ENCODE data around the gene ZNF205. TPM values are rescaled to one million over a fixed set of nuclear protein-coding genes. Genes with fewer than 3 reads are reported as not detected.

Gene ZNF205
- total and polyA plus RNA-seq, 10 of the 15 experiments (the other 5 are each of a cell fraction or from before 2014, with no cell fraction given) = 0.26 to 1.5 (median 0.78) TPM; not detected in 2

GRCh38 chr16:3138342-3138741 is 26.0 kb downstream of the ZNF205 start:
- ATAC-seq (no peak), DNase-seq (ENCODE audit: low read depth, low spot score) (no peak), FAIRE-seq (no peak)
- H2AFZ ChIP-seq (ENCODE audit: control insufficient read depth, low read depth, low read length) = no peak overlapping the region
- TF ChIP-seq ZNF274 (IDR thresholded peaks at IDR 0.05; ENCODE audit: insufficient read depth, insufficient read length) = no peak
- TF ChIP-seq BMI1 (IDR thresholded peaks at IDR 0.05; ENCODE audit: borderline replicate concordance) = no peak
- no peak for TF ChIP-seq ASH2L (IDR thresholded peaks at IDR 0.05; ENCODE audit: borderline replicate concordance, low read depth)
- TF ChIP-seq ZBTB40 (IDR thresholded peaks at IDR 0.05; ENCODE audit: borderline replicate concordance) = no peak
- no peak for TF ChIP-seq SMAD1 (IDR thresholded peaks at IDR 0.05; ENCODE audit: low read depth, partially characterized antibody)
- TF ChIP-seq ELK1 (IDR thresholded peaks at IDR 0.05; ENCODE audit: low read depth, low read length) = no peak
- no peak for TF ChIP-seq HDGF (IDR thresholded peaks at IDR 0.05)
- TF ChIP-seq GABPA (IDR thresholded peaks at IDR 0.05; ENCODE audit: low read depth) = no peak
- no peak for TF ChIP-seq SUPT20H (IDR thresholded peaks at IDR 0.05; ENCODE audit: borderline replicate concordance, control insufficient read depth, low read depth, low read length)
- TF ChIP-seq KLF5 (IDR thresholded peaks at IDR 0.05; ENCODE audit: partially characterized antibody) = no peak
- no peak for TF ChIP-seq KDM1A (IDR thresholded peaks at IDR 0.05; ENCODE audit: borderline replicate concordance)
- no peak for TF ChIP-seq RELA (IDR thresholded peaks at IDR 0.05; ENCODE audit: borderline replicate concordance, partially characterized antibody)
- no peak for TF ChIP-seq SREBF2 (IDR thresholded peaks at IDR 0.05; ENCODE audit: low read length)
- TF ChIP-seq KAT2A (conservative IDR thresholded peaks at IDR 0.05; ENCODE audit: control insufficient read depth, low read depth, low read length) = no peak
- TF ChIP-seq CHD1 (IDR thresholded peaks at IDR 0.05; ENCODE audit: low read depth, low read length) = no peak
- no peak for TF ChIP-seq E2F4 (IDR thresholded peaks at IDR 0.05; ENCODE audit: low read depth, low read length)
- no peaks in the 10 kb centered on the region; a peak in 2 of 4 replicates for H3K36me3 ChIP-seq (ENCODE audit: control insufficient read depth in 2 of 2, insufficient read depth in 2 of 2, low read length in 1 of 2)
- H3K27me3 ChIP-seq (replicated peaks in 1 of 2; ENCODE audit: control insufficient read depth in 2 of 2, insufficient read depth in 2 of 2, low read length in 1 of 2) = no peaks in the 10 kb centered on the region
- H3K4me2 ChIP-seq (ENCODE audit: control insufficient read depth, insufficient read depth) = no peak overlapping the region
- peaks cover 13% of the 10 kb centered on the region for H3K79me2 ChIP-seq (ENCODE audit: control insufficient read depth, insufficient read depth, low read length)
- H3K4me3 ChIP-seq = no peak overlapping the region
- BruUV-seq (replicated peaks) = no TSS peak
- RAD21 ChIA-PET (ENCODE audit: unreplicated experiment) = interaction anchor here (1.0 kb wide), 1 partner anchor 9 kb away, joined by 4 read pairs; no protein-coding TSS in a partner anchor
- H3K9me3 ChIP-seq (replicated peaks; ENCODE audit: control insufficient read depth, insufficient read depth, low read length) = no peaks in the 10 kb centered on the region
- SMC1A ChIA-PET (ENCODE audit: uncharacterized antibody, unreplicated experiment) = no interaction called here
- no peak overlapping the region for H3K9ac ChIP-seq (ENCODE audit: control insufficient read depth, insufficient read depth, low read length)
- POLR2A ChIA-PET = interaction anchor here (1.0 kb wide), 1 partner anchor 72 kb away, joined by 4 read pairs; no protein-coding TSS in a partner anchor
- no peak overlapping the region for H3K27ac ChIP-seq (ENCODE audit: control insufficient read depth, insufficient read depth)
- in situ Hi-C loops (cut with MboI) (no loop called here), intact Hi-C loops (cut with micrococcal nuclease; ENCODE audit: unreplicated experiment) (no loop called here)
- CTCF ChIA-PET = interaction anchor here (0.8 to 1.7 kb wide), 2 partner anchors 9 to 27 kb away, joined by 4 to 6 read pairs; no protein-coding TSS in a partner anchor
- no peaks in the 10 kb centered on the region for H4K20me1 ChIP-seq (ENCODE audit: control insufficient read depth, insufficient read depth)
- H3K4me1 ChIP-seq (ENCODE audit: control insufficient read depth, insufficient read depth, low read length) = no peaks in the 10 kb centered on the region; the same call in 1 of the 2 replicates
- WGBS (ENCODE audit: insufficient coverage, insufficient replicate concordance, low lambda C conversion rate, missing lambda C conversion rate) = 80% methylated on average over 21 of the region's 21 CpGs

Data from GM12878 (cell line).